WTC11 (cell line): ENCODE data around the gene OGFOD1. TPM values are rescaled to one million over a fixed set of nuclear protein-coding genes. Genes with fewer than 3 reads are reported as not detected.

ENCODE experiments used
- ATAC-seq: fragments of 200-7000 bp; cut with Tn5 transposase; 2 replicates; pipeline ENCODE4 v1.10.0; 2021; ENCODE audit warnings: mild to moderate bottlenecking, moderate library complexity
- CTCF ChIA-PET: fragments of 300-600 bp; sonication (Branson Sonifier 250); formaldehyde crosslinking; loops from one replicate; lab custom pipeline; 2021; ENCODE audit warnings: antibody characterized with exemption; lab: Charles Lee
- POLR2A ChIA-PET: fragments of 350-600 bp; sonication (Branson Sonifier 250); formaldehyde crosslinking; loops from one replicate; lab custom pipeline; 2021; ENCODE audit warnings: antibody characterized with exemption; lab: Charles Lee
- DNase-seq: peaks from one replicate; pipeline ENCODE4 v3.0.0; 2021; ENCODE audit warnings: low spot score
- H3K27ac Mint-ChIP-seq: 2 replicates; pipeline ENCODE4 v1.8.0; 2021; ENCODE audit warnings: mixed read lengths
- H3K27me3 Mint-ChIP-seq: 2 replicates; pipeline ENCODE4 v1.8.0; 2021; ENCODE audit warnings: low read depth, mild to moderate bottlenecking, moderate library complexity, mixed read lengths
- H3K36me3 Mint-ChIP-seq: 2 replicates; pipeline ENCODE4 v1.8.0; 2021; ENCODE audit warnings: mixed read lengths
- H3K4me1 Mint-ChIP-seq: 2 replicates; pipeline ENCODE4 v1.8.0; 2022; ENCODE audit warnings: mixed read lengths
- H3K4me3 Mint-ChIP-seq: 2 replicates; pipeline ENCODE4 v1.8.0; 2021; ENCODE audit warnings: mild to moderate bottlenecking, moderate library complexity, mixed read lengths
- H3K9me3 Mint-ChIP-seq: 2 replicates; pipeline ENCODE4 v1.8.0; 2021; ENCODE audit warnings: mixed read lengths
- AFF4 ChIP-seq: sonication (generic); formaldehyde crosslinking; IDR thresholded peaks from 2 replicates; pipeline ENCODE4 v1.8.1; 2023; ENCODE audit warnings: mild to moderate bottlenecking, missing genetic modification reagents, borderline replicate concordance
- AR ChIP-seq: fragments of 250-450 bp; sonication (Bioruptor Pico); IDR thresholded peaks from 2 replicates; pipeline ENCODE4 v1.9.0; 2021; ENCODE audit warnings: mild to moderate bottlenecking
- CDX4 ChIP-seq: fragments of 250-450 bp; sonication (Bioruptor Pico); IDR thresholded peaks from 2 replicates; pipeline ENCODE4 v1.9.0; 2021; ENCODE audit warnings: moderate library complexity, mild to moderate bottlenecking, inconsistent platforms, borderline replicate concordance
- CREB1 ChIP-seq: sonication (generic); formaldehyde crosslinking; IDR thresholded peaks from 2 replicates; pipeline ENCODE4 v1.8.0; 2023; ENCODE audit warnings: mild to moderate bottlenecking, missing genetic modification reagents
- CREM ChIP-seq: sonication (generic); formaldehyde crosslinking; IDR thresholded peaks from 2 replicates; pipeline ENCODE4 v1.8.1; 2022; ENCODE audit warnings: mild to moderate bottlenecking, missing genetic modification reagents, moderate library complexity
- CTCF ChIP-seq: fragments of 200-600 bp; IDR thresholded peaks from 2 replicates; pipeline ENCODE4 v1.8.0; 2022; ENCODE audit warnings: antibody characterized with exemption
- E2F5 ChIP-seq: sonication (generic); formaldehyde crosslinking; IDR thresholded peaks from 2 replicates; pipeline ENCODE4 v1.8.1; 2022; ENCODE audit warnings: mild to moderate bottlenecking, moderate library complexity, missing genetic modification reagents
- EMX1 ChIP-seq: fragments of 250-450 bp; sonication (Bioruptor Pico); IDR thresholded peaks from 2 replicates; pipeline ENCODE4 v1.8.0; 2021; ENCODE audit warnings: mild to moderate bottlenecking
- ETV6 ChIP-seq: sonication (generic); formaldehyde crosslinking; IDR thresholded peaks from 2 replicates; pipeline ENCODE4 v1.8.1; 2022; ENCODE audit warnings: mild to moderate bottlenecking, missing genetic modification reagents
- HMGA2 ChIP-seq: fragments of 250-450 bp; sonication (Bioruptor Pico); IDR thresholded peaks from 2 replicates; pipeline ENCODE4 v1.4.0; 2021; ENCODE audit warnings: mild to moderate bottlenecking, moderate library complexity
- JAZF1 ChIP-seq: fragments of 250-450 bp; sonication (Bioruptor Pico); IDR thresholded peaks from 2 replicates; pipeline ENCODE4 v1.9.0; 2021; ENCODE audit warnings: moderate library complexity, mild to moderate bottlenecking, inconsistent platforms
- MYBL2 ChIP-seq: sonication (generic); formaldehyde crosslinking; IDR thresholded peaks from 2 replicates; pipeline ENCODE4 v1.8.1; 2023; ENCODE audit warnings: mild to moderate bottlenecking, moderate library complexity, missing genetic modification reagents
- OVOL2 ChIP-seq: fragments of 250-450 bp; sonication (Bioruptor Pico); IDR thresholded peaks from 2 replicates; pipeline ENCODE4 v1.9.0; 2021; ENCODE audit warnings: mild to moderate bottlenecking, borderline replicate concordance
- RORB ChIP-seq: fragments of 250-450 bp; sonication (Bioruptor Pico); IDR thresholded peaks from 2 replicates; pipeline ENCODE4 v1.9.0; 2021; ENCODE audit warnings: mild to moderate bottlenecking
- SP1 ChIP-seq: sonication (generic); formaldehyde crosslinking; conservative IDR thresholded peaks from 2 replicates; pipeline ENCODE4 v1.8.1; 2022; ENCODE audit warnings: missing genetic modification reagents
- TEAD1 ChIP-seq: sonication (generic); formaldehyde crosslinking; IDR thresholded peaks from 2 replicates; pipeline ENCODE4 v1.8.0; 2022; ENCODE audit warnings: mild to moderate bottlenecking, missing genetic modification reagents
- TEAD4 ChIP-seq: sonication (generic); formaldehyde crosslinking; IDR thresholded peaks from 2 replicates; pipeline ENCODE4 v1.8.0; 2022; ENCODE audit warnings: mild to moderate bottlenecking, missing genetic modification reagents
- USF2 ChIP-seq: sonication (generic); formaldehyde crosslinking; IDR thresholded peaks from 2 replicates; pipeline ENCODE4 v1.8.1; 2023; ENCODE audit warnings: mild to moderate bottlenecking, missing genetic modification reagents, moderate library complexity
- ZNF138 ChIP-seq: sonication (generic); formaldehyde crosslinking; conservative IDR thresholded peaks from 2 replicates; pipeline ENCODE4 v1.8.1; 2022; ENCODE audit warnings: mild to moderate bottlenecking, moderate library complexity, missing genetic modification reagents
- ZNF219 ChIP-seq: sonication (generic); formaldehyde crosslinking; IDR thresholded peaks from 2 replicates; pipeline ENCODE4 v1.8.0; 2023; ENCODE audit warnings: missing genetic modification reagents, mild to moderate bottlenecking, borderline replicate concordance
- ZNF232 ChIP-seq: sonication (generic); formaldehyde crosslinking; IDR thresholded peaks from 2 replicates; pipeline ENCODE4 v1.8.0; 2022; ENCODE audit warnings: mild to moderate bottlenecking, missing genetic modification reagents
- ZSCAN18 ChIP-seq: fragments of 250-450 bp; sonication (Bioruptor Pico); IDR thresholded peaks from 2 replicates; pipeline ENCODE4 v2.1.2; 2022; ENCODE audit warnings: mild to moderate bottlenecking, moderate library complexity
- total RNA-seq: library from RNA; stranded (reverse); gene quantifications from 3 replicates; pipeline ENCODE4 v1.2.3, GENCODE V29; 2021

OGFOD1 gene
- total RNA-seq, 1 experiment from 2014 or later, result 50.5 TPM

GRCh38 chr16:56510544-56510943, 59.2 kb downstream of the OGFOD1 start (continued):
- no peak for TF ChIP-seq E2F5 (CRISPR knock-in tag)
- TF ChIP-seq OVOL2 (CRISPR knock-in tag), result no peak
- TF ChIP-seq SP1 (CRISPR knock-in tag), result no peak
- no peak for TF ChIP-seq JAZF1 (CRISPR knock-in tag)
- no peak for TF ChIP-seq AFF4
- TF ChIP-seq CREB1 (CRISPR knock-in tag), result no peak

- no peaks in the 10 kb centered on the region for H3K27me3 Mint-ChIP-seq
- no peak overlapping the region for H3K4me3 Mint-ChIP-seq
- TF ChIP-seq HMGA2, result no peak
- TF ChIP-seq AR (CRISPR knock-in tag), result no peak
- no peak for TF ChIP-seq ETV6 (CRISPR knock-in tag)
- TF ChIP-seq USF2 (CRISPR knock-in tag), result no peak
- TF ChIP-seq ZNF219, result no peak
- TF ChIP-seq EMX1, result no peak
- no peak for TF ChIP-seq RORB (CRISPR knock-in tag)
- peaks cover 10% of the 10 kb centered on the region for H3K36me3 Mint-ChIP-seq
- ChIA-PET CTCF (no interaction called here), POLR2A (no interaction called here)
- H3K4me1 Mint-ChIP-seq, result peaks cover 12% of the 10 kb centered on the region
- ATAC-seq, result no peak
- H3K27ac Mint-ChIP-seq, result no peak overlapping the region
- DNase-seq, result no peak
- peaks cover 3% of the 10 kb centered on the region; the same call in 1 of the 2 replicates for H3K9me3 Mint-ChIP-seq
These were observed 60.7 kb downstream of the OGFOD1 start for GRCh38 chr16:56512025-56512424.

- peaks cover 3% of the 10 kb centered on the region; the same call in 1 of the 2 replicates for H3K9me3 Mint-ChIP-seq
- CTCF ChIA-PET, result interaction anchor here (1.3 to 2.9 kb wide), 4 partner anchors 34 to 189 kb away, joined by 3 to 18 read pairs (median 14); no protein-coding TSS in a partner anchor
- H3K27ac Mint-ChIP-seq, result no peak overlapping the region
- ATAC-seq, result no peak
- no peaks in the 10 kb centered on the region for H3K27me3 Mint-ChIP-seq
- peaks cover 12% of the 10 kb centered on the region for H3K4me1 Mint-ChIP-seq
- DNase-seq, result no peak
- peaks cover 10% of the 10 kb centered on the region for H3K36me3 Mint-ChIP-seq
- POLR2A ChIA-PET, result no interaction called here
- no peak overlapping the region for H3K4me3 Mint-ChIP-seq
- no peak for TF ChIP-seq TEAD4 (CRISPR knock-in tag)
- no peak for TF ChIP-seq CDX4 (CRISPR knock-in tag)
- TF ChIP-seq CREM (CRISPR knock-in tag), result no peak
- no peak for TF ChIP-seq CTCF
- no peak for TF ChIP-seq MYBL2
- no peak for TF ChIP-seq TEAD1
- no peak for TF ChIP-seq ZSCAN18 (CRISPR knock-in tag)
- no peak for TF ChIP-seq ZNF232 (CRISPR knock-in tag)
- no peak for TF ChIP-seq EMX1
- TF ChIP-seq ZNF138 (CRISPR knock-in tag), result no peak
These were observed 61.7 kb downstream of the OGFOD1 start for GRCh38 chr16:56513091-56513490.
